ENCODE results near the gene TRIM28.

Gene TRIM28

DNA sequence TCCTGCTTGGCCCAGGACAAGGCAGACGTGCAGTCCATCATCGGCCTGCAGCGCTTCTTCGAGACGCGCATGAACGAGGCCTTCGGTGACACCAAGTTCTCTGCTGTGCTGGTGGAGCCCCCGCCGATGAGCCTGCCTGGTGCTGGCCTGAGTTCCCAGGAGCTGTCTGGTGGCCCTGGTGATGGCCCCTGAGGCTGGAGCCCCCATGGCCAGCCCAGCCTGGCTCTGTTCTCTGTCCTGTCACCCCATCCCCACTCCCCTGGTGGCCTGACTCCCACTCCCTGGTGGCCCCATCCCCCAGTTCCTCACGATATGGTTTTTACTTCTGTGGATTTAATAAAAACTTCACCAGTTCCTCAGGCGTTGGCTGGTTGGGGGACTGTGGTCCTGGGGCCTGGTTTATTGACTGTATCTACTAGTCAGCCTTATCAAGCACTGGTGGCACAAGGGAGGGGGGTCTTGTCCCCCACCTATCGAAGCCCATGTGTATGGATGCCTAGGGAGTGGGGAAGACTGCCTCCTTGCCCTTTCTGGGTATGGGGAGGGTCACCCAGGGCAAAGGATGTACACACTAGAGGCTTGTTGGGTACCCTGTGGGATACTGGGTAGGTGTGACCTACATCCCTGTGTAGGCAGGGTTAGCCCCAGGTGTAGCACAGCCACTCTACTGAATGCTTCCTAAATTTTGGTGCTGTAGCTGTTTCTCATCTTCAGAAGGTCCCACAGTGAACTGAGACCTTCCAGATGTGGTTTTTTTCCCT is 6.7 kb downstream of the TRIM28 start:
- DNase-seq, result no peak

- DNase-seq, result no peak
Observed at GRCh38 chr19:58551123-58551497, 7.2 kb downstream of the TRIM28 start.

DNA sequence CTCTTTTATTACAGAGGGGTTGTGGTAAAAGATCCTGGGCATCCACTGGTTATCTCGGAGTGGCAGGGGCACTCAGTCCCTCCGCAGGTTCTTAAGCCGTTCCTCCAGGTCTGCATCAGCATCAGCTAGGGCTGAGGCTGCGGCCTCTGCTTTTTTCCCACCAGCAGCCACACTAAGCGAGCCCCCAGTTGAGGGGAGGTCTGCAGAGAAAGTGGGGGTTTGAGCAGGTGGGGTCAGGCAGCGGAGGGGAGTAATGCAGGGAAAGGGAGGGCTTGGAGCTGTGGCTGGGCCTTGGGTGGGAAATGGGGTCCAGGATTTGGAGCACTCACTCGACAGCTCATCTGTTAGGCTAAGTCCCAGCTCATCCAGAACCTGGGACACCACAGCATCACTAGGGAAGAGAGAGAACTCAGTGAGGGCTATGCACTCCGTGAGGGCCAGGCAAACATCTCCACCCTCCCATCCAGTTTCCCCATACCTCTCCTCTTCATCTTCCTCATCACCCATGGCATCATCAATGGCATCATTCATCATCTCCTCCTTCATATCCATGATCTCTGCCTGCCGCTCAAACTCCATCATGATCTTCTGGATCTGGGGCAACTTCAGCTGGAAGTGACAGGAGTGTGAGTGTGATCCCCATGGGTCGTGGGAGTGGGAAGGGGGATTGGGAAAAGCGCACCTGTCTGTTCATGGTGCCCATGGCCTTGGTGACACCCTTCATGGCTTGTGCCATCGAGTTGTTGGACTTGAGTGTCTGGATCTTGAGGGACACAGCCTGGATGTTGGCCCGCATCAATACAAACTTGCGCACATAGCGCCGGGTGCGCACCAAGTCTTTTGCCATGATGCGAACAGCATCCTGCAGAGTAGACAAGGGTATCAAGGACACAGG is 8.0 kb downstream of the TRIM28 start:
- DNase-seq, result no peak

- no peak for DNase-seq
Observed at GRCh38 chr19:58552655-58553054, 8.8 kb downstream of the TRIM28 start.

- no peak for DNase-seq
Observed at GRCh38 chr19:58553799-58554493, 10.1 kb downstream of the TRIM28 start.

- DNase-seq, result peak; percentile 98
Observed at GRCh38 chr19:58554494-58555368, 10.9 kb downstream of the TRIM28 start, which contains the start of gene CHMP2A. CHMP2A (minus strand) TSS chr19:58555105; CDS start chr19:58554212, 893 bp downstream.

- DNase-seq, result no peak
Observed at GRCh38 chr19:58555369-58555885, 11.6 kb downstream of the TRIM28 start.

- no peak for DNase-seq
Observed at GRCh38 chr19:58555920-58556621, 12.2 kb downstream of the TRIM28 start.

DNA sequence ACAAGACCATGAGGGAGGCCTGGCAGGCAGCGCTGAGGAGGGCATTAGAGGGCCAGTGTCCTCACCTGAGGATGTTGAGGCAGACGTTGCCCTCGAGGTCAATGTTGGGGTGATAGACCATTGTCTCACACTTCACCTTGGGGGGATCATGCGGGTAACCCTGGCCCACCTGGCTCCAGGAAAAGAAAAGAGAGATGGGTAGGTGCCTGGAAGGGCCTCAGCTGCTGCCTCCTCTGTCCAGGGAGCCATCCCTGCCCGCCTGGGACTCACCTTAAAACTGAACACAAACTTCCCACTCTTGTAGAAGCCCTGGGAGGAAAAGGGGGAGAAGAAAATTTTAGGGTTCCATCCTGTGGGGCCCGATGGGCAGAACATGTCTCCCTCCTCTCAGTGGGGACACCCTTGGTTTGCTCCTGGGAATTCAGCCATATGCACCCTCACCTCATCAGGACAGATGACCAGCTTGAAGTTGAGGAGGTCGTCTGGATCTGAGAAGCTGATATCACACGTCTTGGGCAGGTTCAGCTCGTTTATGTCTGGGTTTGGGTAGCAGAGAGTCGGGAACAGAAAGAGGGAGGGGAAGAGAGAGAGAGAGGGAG is 12.9 kb downstream of the TRIM28 start:
- DNase-seq, result no peak

DNA sequence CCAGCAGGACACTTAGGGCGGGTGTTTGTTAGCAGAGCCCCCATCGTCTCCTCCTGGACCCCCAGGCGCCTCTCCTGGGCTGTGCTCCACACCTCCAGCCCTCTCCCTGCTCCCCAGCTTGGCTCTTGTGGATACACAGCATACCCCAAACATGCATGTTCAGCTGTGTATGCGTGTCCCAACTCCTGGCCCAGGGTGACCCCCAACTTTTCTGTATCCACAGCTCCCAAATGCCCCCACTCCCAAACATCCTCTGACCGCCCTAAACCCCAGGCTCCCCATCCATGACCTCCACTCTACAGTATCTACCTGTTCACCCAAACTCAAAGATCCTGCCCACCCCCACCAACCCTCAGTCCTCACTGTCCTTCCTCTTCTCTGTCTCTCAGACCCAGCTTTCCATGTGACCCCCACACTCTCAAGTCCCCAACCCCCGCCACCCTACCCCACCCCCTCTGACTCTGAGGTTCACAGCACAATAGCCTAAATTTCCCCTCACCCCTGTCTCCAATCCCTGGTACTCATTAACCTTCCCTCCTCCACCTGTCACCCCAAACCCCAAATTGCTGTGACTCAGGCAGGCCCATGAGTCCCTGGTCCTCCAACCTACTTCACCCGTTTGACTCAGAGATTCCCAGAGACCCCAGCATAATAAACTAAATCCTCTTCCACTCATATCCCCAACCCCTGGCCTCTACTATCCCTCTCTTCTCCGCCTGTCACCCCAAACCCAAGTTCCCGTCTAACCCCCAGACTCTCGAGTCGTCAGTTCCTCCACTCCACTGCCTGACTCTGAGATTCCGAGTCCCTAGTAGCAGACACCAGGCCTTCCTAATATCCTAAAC is 13.6 kb downstream of the TRIM28 start:
- no peak for DNase-seq

- peak; percentile 67 for DNase-seq
Observed at GRCh38 chr19:58558066-58558622, 14.3 kb downstream of the TRIM28 start, which contains the start of gene UBE2M. UBE2M (minus strand) TSS chr19:58558611; CDS start chr19:58558381, 230 bp downstream.

- peak; percentile 100 for DNase-seq
Observed at GRCh38 chr19:58558623-58559274, 14.9 kb downstream of the TRIM28 start.

- peak; percentile 73 for DNase-seq
Observed at GRCh38 chr19:58559275-58560006, 15.6 kb downstream of the TRIM28 start.

DNA sequence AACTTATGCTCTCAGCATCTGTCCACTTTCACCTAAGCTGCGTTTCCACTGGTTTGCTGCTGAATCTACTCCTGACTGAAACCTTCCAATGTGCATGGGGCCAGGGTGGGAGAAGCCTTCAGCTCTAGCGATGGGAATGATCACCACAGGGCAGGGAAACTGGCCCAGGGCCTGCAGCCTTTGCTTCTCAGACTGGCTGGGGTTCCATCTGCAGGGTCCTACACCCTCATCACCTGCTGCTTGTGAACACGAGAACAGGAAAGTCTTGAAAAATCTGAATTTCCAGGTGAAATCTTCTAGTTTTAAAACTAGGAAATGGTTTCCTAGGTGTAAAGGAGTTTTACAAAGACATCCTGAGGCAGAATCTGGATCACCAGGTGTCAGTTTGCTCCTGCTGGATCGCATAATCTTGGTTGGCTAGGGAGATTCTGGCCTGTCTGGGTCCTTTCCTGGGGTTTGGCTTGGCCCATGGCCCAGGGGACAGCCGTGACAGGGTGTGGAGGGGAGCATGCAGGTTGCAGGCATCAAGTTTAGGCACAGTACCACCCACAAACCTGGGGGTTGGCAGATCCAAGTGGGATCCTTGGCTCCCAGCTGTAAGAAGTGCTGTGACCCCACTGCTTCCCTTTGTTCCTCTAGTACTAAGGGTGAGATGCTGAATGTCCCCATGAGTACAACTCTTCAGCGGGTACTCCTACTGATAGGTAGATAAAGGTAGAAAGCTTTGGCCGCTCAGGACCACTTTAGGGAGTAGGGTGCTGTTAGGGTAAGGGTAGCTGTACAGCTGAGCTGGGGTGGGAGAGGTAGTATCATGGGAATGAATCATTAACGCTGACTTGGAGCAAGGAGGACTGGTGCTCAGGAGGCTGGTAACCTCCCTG is 16.4 kb downstream of the TRIM28 start:
- DNase-seq, result no peak

- DNase-seq, result no peak
Observed at GRCh38 chr19:58560921-58561320, 17.1 kb downstream of the TRIM28 start.

DNA sequence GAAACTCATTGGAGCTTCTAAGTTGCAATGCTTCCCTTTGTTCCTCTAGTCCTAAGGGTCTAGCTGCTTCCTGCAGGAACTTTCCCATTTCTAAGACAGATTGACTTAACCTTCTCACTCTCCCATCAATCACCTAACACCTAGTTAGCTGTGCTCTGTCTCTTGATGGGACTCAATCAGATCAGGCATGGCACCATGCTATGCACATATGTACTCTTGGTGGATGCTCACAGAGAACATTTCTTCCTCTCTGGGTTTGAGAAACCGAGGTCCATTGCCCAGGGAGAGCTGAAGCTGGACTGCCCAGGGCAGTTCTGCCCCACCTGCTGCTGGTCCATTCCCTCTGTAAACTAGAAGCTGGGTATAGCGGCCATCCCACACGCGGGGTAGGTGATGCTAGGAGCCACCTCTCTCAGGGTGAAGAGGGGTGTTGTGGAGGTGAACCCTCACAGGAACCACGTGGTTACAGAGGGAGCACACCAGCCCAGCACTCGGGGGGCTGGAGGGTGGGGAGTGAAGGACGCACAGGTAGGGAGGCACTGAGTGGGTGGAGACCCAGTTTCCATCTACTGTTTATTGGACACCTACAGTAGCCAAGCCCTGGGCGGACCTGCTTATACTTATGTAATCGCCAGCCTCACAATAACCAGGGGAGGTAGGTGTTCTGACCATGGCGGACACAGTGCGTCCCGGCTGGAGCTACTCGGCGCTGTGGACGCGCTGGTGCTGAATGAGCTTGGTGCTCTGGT is 17.7 kb downstream of the TRIM28 start:
- no peak for DNase-seq

Data from CD4-positive, alpha-beta T cell treated with Interleukin-21 for 1 hour (primary cell).